COR-L47 (cell line): ENCODE results near the gene JAK1.
A peak's percentile ranks its signal among the peaks of the same experiment; 100 is the strongest.

Experiments used
- DNase-seq: peaks from one replicate; lab custom pipeline; 2025; lab: John Stamatoyannopoulos, UW

JAK1 gene

DNA sequence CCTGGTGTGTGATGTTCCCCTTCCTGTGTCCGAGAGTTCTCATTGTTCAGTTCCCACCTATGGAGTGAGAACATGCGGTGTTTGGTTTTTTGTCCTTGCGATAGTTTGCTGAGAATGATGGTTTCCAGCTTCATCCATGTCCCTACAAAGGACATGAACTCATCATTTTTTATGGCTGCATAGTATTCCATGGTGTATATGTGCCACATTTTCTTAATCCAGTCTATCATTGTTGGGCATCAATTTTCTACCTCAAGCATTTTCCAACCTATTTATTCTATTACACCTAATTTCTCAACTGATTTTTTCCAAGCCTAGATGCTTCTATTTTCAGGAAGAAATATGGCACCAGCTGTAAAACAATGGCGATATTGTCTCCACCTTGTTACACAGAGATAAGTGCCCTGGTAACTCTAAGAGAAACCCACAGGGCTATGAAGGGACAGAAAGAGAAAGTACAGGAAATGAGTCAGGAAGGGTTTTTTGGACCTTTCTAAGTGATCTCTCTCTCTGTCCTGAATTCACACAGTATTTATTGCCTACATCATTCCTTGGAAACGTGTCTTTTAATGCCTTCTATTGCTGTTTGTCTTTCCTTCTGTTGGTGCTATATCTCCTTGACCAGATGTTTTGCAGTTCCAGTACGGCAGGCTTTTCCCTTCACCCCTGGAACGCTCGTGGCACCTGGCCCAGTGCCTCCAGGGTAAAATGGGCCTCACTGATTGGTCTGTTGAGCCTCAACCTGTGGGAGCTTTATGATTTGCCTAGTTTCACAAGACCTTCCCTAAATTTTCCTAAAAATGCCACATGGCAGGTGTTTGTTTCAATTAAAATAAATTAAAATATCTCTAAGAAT lies 14.6 kb upstream of the JAK1 start:
- no peak for DNase-seq

GRCh38 chr1:64979358-64979757 lies 13.0 kb upstream of the JAK1 start:
- DNase-seq, result no peak

DNA sequence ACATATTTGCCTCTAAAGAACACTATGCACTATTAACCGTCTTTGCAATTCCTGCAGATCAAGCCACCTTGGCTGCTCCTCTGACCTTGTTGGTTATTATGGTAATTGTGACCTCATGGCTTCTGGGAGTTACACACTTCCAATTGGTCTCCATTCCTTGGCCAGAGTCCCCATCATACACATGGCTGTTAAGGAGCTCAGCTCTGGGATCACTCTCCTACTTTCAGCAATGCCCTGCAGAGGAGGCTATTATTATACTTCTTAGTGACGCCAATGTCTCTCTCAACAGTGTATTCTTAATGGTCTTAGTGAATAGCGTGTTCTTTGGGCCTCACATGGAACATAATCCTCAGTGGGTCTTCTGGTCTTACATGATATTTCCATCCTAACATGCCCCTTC lies 10.0 kb upstream of the JAK1 start:
- no peak for DNase-seq

- no peak for DNase-seq
These were observed 9.4 kb upstream of the JAK1 start for GRCh38 chr1:64975740-64976139.

- no peak for DNase-seq
These were observed 8.8 kb upstream of the JAK1 start for GRCh38 chr1:64975127-64975526.

GRCh38 chr1:64974288-64974825 lies 8.0 kb upstream of the JAK1 start:
- no peak for DNase-seq

DNA sequence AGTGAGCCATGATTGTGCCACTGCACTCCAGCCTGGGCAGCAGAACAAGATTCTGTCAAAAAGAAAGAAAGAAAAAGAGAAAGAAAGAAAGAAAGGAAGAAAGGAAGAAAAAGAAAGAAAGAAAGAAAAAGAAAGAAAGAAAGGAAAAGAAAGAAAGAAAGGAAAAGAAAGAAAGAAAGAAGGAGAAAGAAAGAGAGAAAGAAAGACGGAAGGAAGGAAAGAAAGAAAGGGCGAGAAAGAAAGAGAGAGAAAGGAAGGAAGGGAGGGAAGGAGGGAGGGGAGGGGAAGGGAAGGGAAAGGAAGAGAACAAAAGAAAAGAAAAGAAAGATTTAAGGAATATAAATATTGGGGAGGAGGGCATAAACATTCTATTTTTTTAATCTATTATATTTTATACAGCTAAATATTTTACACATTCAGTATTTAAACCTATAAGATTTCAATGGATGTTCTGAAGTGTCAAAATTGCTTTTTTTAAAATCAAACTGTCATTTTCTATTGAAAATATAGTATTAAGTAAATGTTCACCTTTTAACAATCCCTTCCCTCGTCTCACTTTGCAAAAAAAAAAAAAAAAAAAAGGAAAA lies 6.8 kb upstream of the JAK1 start:
- no peak for DNase-seq

- DNase-seq, result peak; percentile 5
These were observed 3.1 kb upstream of the JAK1 start for GRCh38 chr1:64969305-64970046.

GRCh38 chr1:64967381-64967780 lies 1.0 kb upstream of the JAK1 start:
- no peak for DNase-seq

DNA sequence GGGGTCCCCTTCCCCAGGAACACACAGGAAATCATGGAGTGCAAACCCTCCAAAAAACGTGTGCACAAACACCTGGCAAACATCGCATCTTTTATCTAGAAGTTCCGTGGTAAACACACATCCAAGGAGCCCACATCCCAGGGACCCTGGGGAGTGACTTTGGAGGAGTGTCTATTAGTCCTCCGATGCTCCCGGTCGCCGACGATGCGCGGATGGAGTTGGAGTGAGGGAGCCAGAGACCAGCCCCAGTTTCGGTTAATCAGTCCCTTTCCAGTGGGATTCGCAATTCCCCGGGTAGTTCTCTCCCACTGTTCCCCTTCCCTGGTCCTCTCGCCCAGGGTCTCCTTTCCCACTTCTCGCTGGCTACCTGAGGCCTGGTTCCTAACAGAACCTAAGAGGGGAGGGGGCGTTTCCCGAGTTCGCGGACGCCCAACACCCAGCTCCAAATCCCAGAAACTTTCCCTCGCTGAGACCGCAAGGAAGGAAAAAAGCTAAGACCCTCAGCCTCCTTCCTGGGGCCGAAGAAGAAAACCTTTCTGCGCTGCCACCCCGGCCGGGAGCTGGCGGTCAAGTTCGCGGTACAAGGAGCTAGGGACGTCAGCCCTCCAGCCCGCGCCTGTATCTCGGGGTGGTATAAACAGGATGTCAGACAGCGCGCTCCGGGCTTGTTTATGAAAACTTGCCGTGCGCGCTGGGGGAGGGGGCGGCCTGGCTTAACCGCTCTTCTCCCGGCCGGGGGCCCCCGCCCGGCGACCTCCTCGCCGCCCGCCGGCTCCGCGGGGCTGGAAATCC lies 787 bp downstream of the JAK1 start:
- peak; percentile 34 for DNase-seq

DNA sequence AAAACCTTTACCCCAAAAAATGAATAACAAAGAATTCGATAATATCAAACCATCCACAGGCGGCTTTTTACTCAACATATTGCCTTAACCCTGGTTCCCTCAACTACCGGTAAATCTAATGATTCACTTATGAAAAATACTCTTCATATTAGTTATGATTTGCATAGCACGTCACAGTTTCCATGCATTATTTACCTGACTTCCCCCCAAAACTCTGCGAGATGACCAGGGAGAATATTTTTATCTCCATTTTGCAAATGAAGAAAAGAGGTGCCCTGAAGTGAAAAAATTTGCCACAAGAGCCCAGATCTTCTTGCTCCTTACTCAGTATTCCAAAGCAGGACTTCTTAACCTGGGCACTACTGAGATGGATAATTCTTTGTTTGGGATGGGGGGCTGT lies 2.9 kb downstream of the JAK1 start:
- no peak for DNase-seq

DNA sequence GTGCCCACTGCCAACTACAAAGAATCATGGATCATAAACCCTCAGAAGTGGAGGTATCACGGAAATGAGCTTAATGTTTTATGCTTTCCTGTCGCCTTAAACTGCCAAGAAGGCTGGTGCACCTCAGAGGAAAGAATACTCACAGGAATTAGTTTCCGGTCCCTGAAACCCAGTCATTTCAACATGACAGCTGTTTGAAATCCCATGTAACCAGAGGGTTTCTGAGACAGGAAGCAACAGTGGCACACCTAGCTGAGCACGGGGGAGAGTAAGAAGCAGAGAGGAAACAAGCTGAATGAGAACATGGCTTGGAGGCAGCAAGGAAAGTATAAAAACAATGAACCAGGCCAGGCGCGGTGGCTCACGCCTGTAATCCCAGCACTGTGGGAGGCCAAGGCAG lies 3.9 kb downstream of the JAK1 start:
- DNase-seq, result no peak

- DNase-seq, result no peak
These were observed 4.4 kb downstream of the JAK1 start for GRCh38 chr1:64961923-64962322.

DNA sequence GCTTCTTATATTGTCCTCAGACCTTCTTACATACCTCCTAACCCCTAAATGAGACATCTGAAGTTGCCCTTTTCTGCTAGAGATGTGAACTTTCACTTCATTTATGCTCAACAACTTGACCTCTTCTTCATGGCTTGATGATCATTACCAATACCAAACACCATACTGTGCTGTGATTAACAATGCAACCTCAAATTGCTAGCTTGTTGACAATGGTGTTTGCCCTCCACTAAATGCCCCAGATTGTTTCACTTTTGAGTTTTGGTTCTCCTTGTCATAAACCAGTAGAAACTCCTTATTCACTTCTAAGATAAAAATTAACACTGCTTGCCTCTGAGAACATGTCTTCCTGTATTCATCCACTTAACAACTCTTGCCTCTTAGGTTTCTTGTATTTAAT lies 5.6 kb downstream of the JAK1 start:
- no peak for DNase-seq

DNA sequence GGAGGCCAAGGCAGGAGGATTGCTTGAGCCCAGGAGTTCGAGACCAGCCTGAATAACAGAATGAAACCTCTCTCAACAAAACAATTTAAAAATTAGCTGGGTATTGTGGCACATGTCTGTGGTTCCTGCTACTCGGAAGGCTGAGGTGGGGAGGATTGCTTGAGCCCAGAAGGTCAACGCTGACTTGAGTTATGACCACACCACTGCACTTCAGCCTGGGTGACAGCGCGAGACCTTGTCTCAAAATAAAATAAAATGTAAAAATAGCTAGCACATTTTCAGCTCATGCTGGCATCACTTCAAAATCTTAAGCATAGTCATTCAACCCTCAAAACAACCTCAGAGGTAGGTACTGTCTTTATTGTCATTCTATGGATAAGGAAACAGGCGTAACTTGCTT lies 6.4 kb downstream of the JAK1 start:
- no peak for DNase-seq

DNA sequence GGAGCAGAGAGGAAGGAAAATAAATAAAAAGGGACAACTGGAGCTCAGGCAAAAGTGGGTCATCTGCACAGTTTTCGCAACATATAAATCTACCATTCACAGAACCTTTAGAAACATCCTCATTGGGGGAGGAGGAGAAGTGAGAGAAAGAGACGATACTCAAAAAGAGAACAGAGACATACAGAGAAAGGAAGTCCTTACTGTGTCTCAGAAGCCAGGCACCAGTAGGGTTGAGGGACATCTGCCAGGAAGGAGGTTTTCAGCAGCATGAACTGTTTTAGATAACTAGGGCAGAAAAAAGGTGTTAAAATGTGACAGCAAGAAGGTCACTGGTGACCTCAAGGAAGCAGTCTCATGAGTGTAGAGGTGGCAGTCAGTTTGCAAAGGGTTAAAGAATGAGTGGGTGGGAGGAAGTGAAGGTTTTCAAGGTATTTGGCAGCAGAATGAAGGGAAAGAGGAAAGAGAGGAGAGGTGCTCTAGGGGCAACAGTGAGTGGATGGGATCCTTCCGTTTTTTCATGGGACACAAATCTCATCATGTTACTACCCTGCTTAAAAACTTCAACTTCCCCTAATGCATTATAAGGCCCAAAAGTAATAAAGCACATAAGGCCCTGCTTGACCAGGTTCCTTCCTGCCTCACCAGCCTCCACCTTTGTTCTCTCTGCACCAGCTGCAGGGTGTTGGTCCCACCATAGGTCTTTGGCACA lies 9.5 kb downstream of the JAK1 start:
- no peak for DNase-seq

GRCh38 chr1:64956010-64956640 lies 10.2 kb downstream of the JAK1 start:
- no peak for DNase-seq

GRCh38 chr1:64955097-64956009 lies 11.0 kb downstream of the JAK1 start:
- DNase-seq, result no peak

GRCh38 chr1:64953241-64953640 lies 13.1 kb downstream of the JAK1 start:
- DNase-seq, result no peak

DNA sequence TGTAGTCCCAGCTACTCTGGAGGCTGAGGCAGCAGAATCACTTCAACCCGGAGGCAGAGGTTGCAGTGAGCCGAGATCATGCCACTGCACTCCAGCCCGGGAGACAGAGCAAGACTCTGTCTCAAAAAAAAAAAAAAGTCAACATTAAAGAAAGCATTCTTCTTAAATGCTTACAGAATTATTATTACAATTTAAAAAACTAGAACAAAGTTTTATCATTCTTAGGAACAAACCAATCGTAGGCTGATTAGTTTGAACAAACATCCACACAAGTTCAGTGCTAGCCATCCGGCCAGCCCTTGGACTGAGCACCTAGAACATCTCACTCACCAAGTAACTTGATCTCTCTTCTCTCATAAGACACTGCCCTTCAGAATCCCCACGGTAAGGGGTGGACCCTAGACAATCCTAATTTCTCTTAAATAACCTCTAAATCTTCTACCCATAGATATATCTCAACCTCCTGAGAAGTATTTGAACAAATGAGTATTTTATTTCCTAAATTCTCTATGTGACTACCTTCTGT lies 16.0 kb downstream of the JAK1 start:
- no peak for DNase-seq
